Measurements from ENCODE around the gene ABCD3. TPM values are rescaled to one million over a fixed set of nuclear protein-coding genes. Genes with fewer than 3 reads are reported as not detected.

The ABCD3 gene
- total RNA-seq, 1 experiment from 2014 or later = 48.8 TPM

DNA sequence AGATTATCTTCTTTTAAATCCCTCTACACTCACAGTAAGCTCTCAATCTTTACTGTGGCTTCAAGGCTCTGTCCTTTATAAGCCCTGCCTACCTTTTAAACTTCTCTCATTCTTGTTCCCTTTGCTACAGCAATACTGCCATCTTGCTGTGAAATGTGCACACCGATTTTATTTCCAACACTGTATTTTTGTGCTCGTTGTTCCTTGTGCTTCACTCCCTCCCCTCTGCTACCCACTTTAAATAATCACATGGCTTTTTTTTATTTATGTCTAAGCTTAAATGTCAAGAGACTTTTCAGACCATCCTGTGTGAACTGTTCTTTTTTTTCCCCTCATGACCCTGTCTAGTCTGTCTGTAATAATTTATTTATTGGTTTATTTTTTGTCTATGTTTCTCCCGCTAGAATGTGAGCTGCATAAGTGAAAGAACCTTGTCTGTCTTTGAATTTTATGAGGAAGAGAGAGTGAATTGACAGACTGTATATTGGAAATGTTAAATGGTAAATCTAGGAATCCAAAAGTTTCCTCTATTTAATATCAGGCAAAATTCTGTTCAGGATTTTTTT, 45.7 kb downstream of the ABCD3 start:
- TF ChIP-seq EGR1 (IDR thresholded peaks at IDR 0.05; ENCODE audit: low read depth) = no peak
- TF ChIP-seq, protein P1, sequence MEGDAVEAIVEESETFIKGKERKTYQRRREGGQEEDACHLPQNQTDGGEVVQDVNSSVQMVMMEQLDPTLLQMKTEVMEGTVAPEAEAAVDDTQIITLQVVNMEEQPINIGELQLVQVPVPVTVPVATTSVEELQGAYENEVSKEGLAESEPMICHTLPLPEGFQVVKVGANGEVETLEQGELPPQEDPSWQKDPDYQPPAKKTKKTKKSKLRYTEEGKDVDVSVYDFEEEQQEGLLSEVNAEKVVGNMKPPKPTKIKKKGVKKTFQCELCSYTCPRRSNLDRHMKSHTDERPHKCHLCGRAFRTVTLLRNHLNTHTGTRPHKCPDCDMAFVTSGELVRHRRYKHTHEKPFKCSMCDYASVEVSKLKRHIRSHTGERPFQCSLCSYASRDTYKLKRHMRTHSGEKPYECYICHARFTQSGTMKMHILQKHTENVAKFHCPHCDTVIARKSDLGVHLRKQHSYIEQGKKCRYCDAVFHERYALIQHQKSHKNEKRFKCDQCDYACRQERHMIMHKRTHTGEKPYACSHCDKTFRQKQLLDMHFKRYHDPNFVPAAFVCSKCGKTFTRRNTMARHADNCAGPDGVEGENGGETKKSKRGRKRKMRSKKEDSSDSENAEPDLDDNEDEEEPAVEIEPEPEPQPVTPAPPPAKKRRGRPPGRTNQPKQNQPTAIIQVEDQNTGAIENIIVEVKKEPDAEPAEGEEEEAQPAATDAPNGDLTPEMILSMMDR (IDR thresholded peaks at IDR 0.05 in 2 of 3, conservative IDR thresholded peaks at IDR 0.05 in 1 of 3; ENCODE audit: borderline replicate concordance in 1 of 3, insufficient read depth in 1 of 3, low read depth in 2 of 3, low read length in 2 of 3) = peak; percentile 55 to 79 (median 66); a peak in 5 of 6 replicates
- TF ChIP-seq JUND (IDR thresholded peaks at IDR 0.05) = no peak
- no peak for TF ChIP-seq SP1 (IDR thresholded peaks at IDR 0.05; ENCODE audit: low read depth)
- no peak for TF ChIP-seq YY1 (IDR thresholded peaks at IDR 0.05; ENCODE audit: extremely low read depth, insufficient replicate concordance, low read depth, low read length)
- TF ChIP-seq EZH2phosphoT487 (IDR thresholded peaks at IDR 0.05; ENCODE audit: borderline replicate concordance) = no peak
- TF ChIP-seq, protein P2, sequence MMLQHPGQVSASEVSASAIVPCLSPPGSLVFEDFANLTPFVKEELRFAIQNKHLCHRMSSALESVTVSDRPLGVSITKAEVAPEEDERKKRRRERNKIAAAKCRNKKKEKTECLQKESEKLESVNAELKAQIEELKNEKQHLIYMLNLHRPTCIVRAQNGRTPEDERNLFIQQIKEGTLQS (IDR thresholded peaks at IDR 0.05) = no peak
- TF ChIP-seq, protein P3, sequence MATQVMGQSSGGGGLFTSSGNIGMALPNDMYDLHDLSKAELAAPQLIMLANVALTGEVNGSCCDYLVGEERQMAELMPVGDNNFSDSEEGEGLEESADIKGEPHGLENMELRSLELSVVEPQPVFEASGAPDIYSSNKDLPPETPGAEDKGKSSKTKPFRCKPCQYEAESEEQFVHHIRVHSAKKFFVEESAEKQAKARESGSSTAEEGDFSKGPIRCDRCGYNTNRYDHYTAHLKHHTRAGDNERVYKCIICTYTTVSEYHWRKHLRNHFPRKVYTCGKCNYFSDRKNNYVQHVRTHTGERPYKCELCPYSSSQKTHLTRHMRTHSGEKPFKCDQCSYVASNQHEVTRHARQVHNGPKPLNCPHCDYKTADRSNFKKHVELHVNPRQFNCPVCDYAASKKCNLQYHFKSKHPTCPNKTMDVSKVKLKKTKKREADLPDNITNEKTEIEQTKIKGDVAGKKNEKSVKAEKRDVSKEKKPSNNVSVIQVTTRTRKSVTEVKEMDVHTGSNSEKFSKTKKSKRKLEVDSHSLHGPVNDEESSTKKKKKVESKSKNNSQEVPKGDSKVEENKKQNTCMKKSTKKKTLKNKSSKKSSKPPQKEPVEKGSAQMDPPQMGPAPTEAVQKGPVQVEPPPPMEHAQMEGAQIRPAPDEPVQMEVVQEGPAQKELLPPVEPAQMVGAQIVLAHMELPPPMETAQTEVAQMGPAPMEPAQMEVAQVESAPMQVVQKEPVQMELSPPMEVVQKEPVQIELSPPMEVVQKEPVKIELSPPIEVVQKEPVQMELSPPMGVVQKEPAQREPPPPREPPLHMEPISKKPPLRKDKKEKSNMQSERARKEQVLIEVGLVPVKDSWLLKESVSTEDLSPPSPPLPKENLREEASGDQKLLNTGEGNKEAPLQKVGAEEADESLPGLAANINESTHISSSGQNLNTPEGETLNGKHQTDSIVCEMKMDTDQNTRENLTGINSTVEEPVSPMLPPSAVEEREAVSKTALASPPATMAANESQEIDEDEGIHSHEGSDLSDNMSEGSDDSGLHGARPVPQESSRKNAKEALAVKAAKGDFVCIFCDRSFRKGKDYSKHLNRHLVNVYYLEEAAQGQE (IDR thresholded peaks at IDR 0.05; ENCODE audit: low read depth) = no peak
- TF ChIP-seq RAD21 (IDR thresholded peaks at IDR 0.05; ENCODE audit: low read depth) = peak; percentile 86
- TF ChIP-seq ZNF274 (IDR thresholded peaks at IDR 0.05; ENCODE audit: low read depth, low read length) = no peak
- no peak for TF ChIP-seq POLR2A (IDR thresholded peaks at IDR 0.05; ENCODE audit: borderline replicate concordance, extremely low read depth, insufficient read depth, insufficient read length)
- TF ChIP-seq SIN3A (IDR thresholded peaks at IDR 0.05; ENCODE audit: low read depth) = no peak
- no peak for TF ChIP-seq TCF7L2 (IDR thresholded peaks at IDR 0.05; ENCODE audit: borderline replicate concordance, extremely low read depth, insufficient read depth, insufficient read length)
- TF ChIP-seq CBX3 (IDR thresholded peaks at IDR 0.05; ENCODE audit: low read depth) = peak; percentile 23; the same call in 1 of the 2 replicates
- no peak for TF ChIP-seq SRF (IDR thresholded peaks at IDR 0.05; ENCODE audit: low read depth)
- TF ChIP-seq, protein P4, sequence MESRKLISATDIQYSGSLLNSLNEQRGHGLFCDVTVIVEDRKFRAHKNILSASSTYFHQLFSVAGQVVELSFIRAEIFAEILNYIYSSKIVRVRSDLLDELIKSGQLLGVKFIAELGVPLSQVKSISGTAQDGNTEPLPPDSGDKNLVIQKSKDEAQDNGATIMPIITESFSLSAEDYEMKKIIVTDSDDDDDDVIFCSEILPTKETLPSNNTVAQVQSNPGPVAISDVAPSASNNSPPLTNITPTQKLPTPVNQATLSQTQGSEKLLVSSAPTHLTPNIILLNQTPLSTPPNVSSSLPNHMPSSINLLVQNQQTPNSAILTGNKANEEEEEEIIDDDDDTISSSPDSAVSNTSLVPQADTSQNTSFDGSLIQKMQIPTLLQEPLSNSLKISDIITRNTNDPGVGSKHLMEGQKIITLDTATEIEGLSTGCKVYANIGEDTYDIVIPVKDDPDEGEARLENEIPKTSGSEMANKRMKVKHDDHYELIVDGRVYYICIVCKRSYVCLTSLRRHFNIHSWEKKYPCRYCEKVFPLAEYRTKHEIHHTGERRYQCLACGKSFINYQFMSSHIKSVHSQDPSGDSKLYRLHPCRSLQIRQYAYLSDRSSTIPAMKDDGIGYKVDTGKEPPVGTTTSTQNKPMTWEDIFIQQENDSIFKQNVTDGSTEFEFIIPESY (IDR thresholded peaks at IDR 0.05; ENCODE audit: extremely low read depth, insufficient replicate concordance, low read length) = no peak
- TF ChIP-seq ELF1 (IDR thresholded peaks at IDR 0.05; ENCODE audit: borderline replicate concordance, low read depth) = no peak
- Histone ChIP-seq H3K9me3 (ENCODE audit: control insufficient read depth in 1 of 2, insufficient read depth in 1 of 2, low read depth in 1 of 2, low read length in 2 of 2) (no peaks in the 10 kb centered on the region), H3K27ac (ENCODE audit: low read depth, low read length) (no peak overlapping the region), H3K4me2 (ENCODE audit: low read length) (no peak overlapping the region), H2AFZ (ENCODE audit: low read depth, low read length, poor library complexity, severe bottlenecking) (no peak overlapping the region), H3K4me1 (ENCODE audit: control insufficient read depth in 1 of 2, insufficient read depth in 2 of 2, low read length in 2 of 2) (no peaks in the 10 kb centered on the region), H3K79me2 (ENCODE audit: insufficient read depth, low read length) (0 out of 2 replicates have a peak, but pooled peaks cover 4% of the 10 kb centered on the region), H3K36me3 (ENCODE audit: control insufficient read depth in 1 of 2, insufficient read depth in 2 of 2, low read length in 2 of 2) (peaks cover 0 to 8% of the 10 kb centered on the region in 2 experiments; a peak in 1 of 4 replicates), H3K9me2 (ENCODE audit: insufficient read depth) (no peaks in the 10 kb centered on the region), H3K4me3 (replicated peaks in 1 of 2; ENCODE audit: low read depth in 1 of 2, low read length in 2 of 2) (no peak overlapping the region), H3K9ac (ENCODE audit: low read length) (no peak overlapping the region), H4K20me1 (ENCODE audit: insufficient read depth) (no peaks in the 10 kb centered on the region), H3K27me3 (ENCODE audit: insufficient read depth, low read length) (no peaks in the 10 kb centered on the region)
- DNase-seq (ENCODE audit: low read depth, low spot score) (peak; percentile 49), ATAC-seq (peak; percentile 84)
- ChIA-PET POLR2A (no interaction called here), RAD21 (ENCODE audit: low non-redundant PET in 1 of 2, low total read pairs in 2 of 2, uncharacterized antibody in 2 of 2, unreplicated experiment in 2 of 2) (interaction anchor here in 1 of 2 experiments (1.3 kb wide), 1 partner anchor 128 kb away, joined by 4 read pairs; no protein-coding TSS in a partner anchor), CTCF (interaction anchor here (0.7 to 3.4 kb wide), 13 partner anchors 8 to 438 kb away, joined by 3 to 29 read pairs (median 4); no protein-coding TSS in a partner anchor)
- no TSS peak for BruUV-seq (replicated peaks)
- intact Hi-C loops (cut with micrococcal nuclease) = loop anchor here (1.0 to 10.0 kb wide), 3 partner anchors 69 to 438 kb away; no protein-coding TSS in a partner anchor
